ENCODE results near the gene GRIA1. TPM values are rescaled to one million over a fixed set of nuclear protein-coding genes. Genes with fewer than 3 reads are reported as not detected.
A peak's percentile ranks its signal among the peaks of the same experiment; 100 is the strongest.

GRIA1 gene
- total and polyA plus RNA-seq, 2 of the 13 experiments (the other 11 are each of a cell fraction or from before 2014, with no cell fraction given), result not detected

GRCh38 chr5:153777681-153778581 lies 287.5 kb downstream of the GRIA1 start:
- no peak for FAIRE-seq
- Histone ChIP-seq H4K20me1 (ENCODE audit: insufficient read depth, low read length) (no peaks in the 10 kb centered on the region), H2AFZ (ENCODE audit: low read length) (no peak overlapping the region), H3K4me3 (replicated peaks in 1 of 3; ENCODE audit: insufficient read depth in 1 of 3, low read depth in 2 of 3, low read length in 3 of 3) (no peak overlapping the region), H3K4me2 (ENCODE audit: low read depth, low read length) (no peak overlapping the region), H3K27ac (ENCODE audit: extremely low read length, insufficient read depth, low read length) (no peak overlapping the region), H3K4me1 (ENCODE audit: insufficient read depth, low read length) (no peaks in the 10 kb centered on the region), H3K9me3 (ENCODE audit: low read length) (no peaks in the 10 kb centered on the region), H3K9ac (ENCODE audit: insufficient read depth, low read depth, low read length) (no peak overlapping the region), H3K27me3 (ENCODE audit: control insufficient read depth in 1 of 2, insufficient read depth in 2 of 2, low read length in 2 of 2) (no peaks in the 10 kb centered on the region; a peak in 1 of 5 replicates), H3K79me2 (ENCODE audit: insufficient read depth, low read length) (no peaks in the 10 kb centered on the region), H3K36me3 (replicated peaks in 1 of 2; ENCODE audit: control insufficient read depth in 1 of 2, insufficient read depth in 2 of 2, low read length in 2 of 2) (no peaks in the 10 kb centered on the region)
- CTCF ChIA-PET (ENCODE audit: low intra/inter-chr PET ratio, low total read pairs), result no interaction called here
- TF ChIP-seq RFX1 (IDR thresholded peaks at IDR 0.05) (peak; percentile 27; the same call in 1 of the 2 replicates), EZH2 (conservative IDR thresholded peaks at IDR 0.05; ENCODE audit: low read depth, low read length) (no peak)
- intact Hi-C loops (cut with micrococcal nuclease; ENCODE audit: unreplicated experiment), result no loop called here
- POLR2A ChIA-PET, result no interaction called here
- no TSS peak for BruUV-seq (replicated peaks)
- no peak for ATAC-seq
- in situ Hi-C loops (cut with HindIII; ENCODE audit: extremely low pct_ligation_motif_present, low pct_unique_long_range_greater_than_20kb), result no loop called here
- WGBS (ENCODE audit: low lambda C conversion rate), result 8% methylated on average over 5 of the region's 5 CpGs
- no peak for DNase-seq (ENCODE audit: low spot score)

GRCh38 chr5:153779836-153780235 lies 289.4 kb downstream of the GRIA1 start:
- Histone ChIP-seq H3K4me2 (ENCODE audit: low read depth, low read length) (no peak overlapping the region), H3K27me3 (ENCODE audit: control insufficient read depth in 1 of 2, insufficient read depth in 2 of 2, low read length in 2 of 2) (no peaks in the 10 kb centered on the region; a peak in 1 of 5 replicates), H3K9me3 (ENCODE audit: low read length) (no peaks in the 10 kb centered on the region), H3K4me1 (ENCODE audit: insufficient read depth, low read length) (no peaks in the 10 kb centered on the region), H3K79me2 (ENCODE audit: insufficient read depth, low read length) (no peaks in the 10 kb centered on the region), H2AFZ (ENCODE audit: low read length) (no peak overlapping the region), H3K36me3 (replicated peaks in 1 of 2; ENCODE audit: control insufficient read depth in 1 of 2, insufficient read depth in 2 of 2, low read length in 2 of 2) (no peaks in the 10 kb centered on the region), H3K27ac (ENCODE audit: extremely low read length, insufficient read depth, low read length) (no peak overlapping the region), H3K9ac (ENCODE audit: insufficient read depth, low read depth, low read length) (no peak overlapping the region), H3K4me3 (replicated peaks in 1 of 3; ENCODE audit: insufficient read depth in 1 of 3, low read depth in 2 of 3, low read length in 3 of 3) (no peak overlapping the region), H4K20me1 (ENCODE audit: insufficient read depth, low read length) (no peaks in the 10 kb centered on the region)
- DNase-seq (ENCODE audit: low spot score) (no peak), ATAC-seq (no peak), FAIRE-seq (no peak)
- ChIA-PET CTCF (ENCODE audit: low intra/inter-chr PET ratio, low total read pairs) (no interaction called here), POLR2A (no interaction called here)
- no TSS peak for BruUV-seq (replicated peaks)
- intact Hi-C loops (cut with micrococcal nuclease; ENCODE audit: unreplicated experiment) (no loop called here), in situ Hi-C loops (cut with HindIII; ENCODE audit: extremely low pct_ligation_motif_present, low pct_unique_long_range_greater_than_20kb) (no loop called here)
- WGBS (ENCODE audit: low lambda C conversion rate), result 29% methylated on average over 2 of the region's 2 CpGs
- TF ChIP-seq ZNF562 (CRISPR knock-in tag; IDR thresholded peaks at IDR 0.05; ENCODE audit: borderline replicate concordance) (no peak), ZSCAN22 (CRISPR knock-in tag; IDR thresholded peaks at IDR 0.05) (no peak), DMTF1 (CRISPR knock-in tag; IDR thresholded peaks at IDR 0.05) (no peak), HDAC6 (IDR thresholded peaks at IDR 0.05; ENCODE audit: low read depth, low read length) (no peak), ZNF720 (CRISPR knock-in tag; IDR thresholded peaks at IDR 0.05) (no peak), BHLHE40 (IDR thresholded peaks at IDR 0.05; ENCODE audit: low read length) (no peak), FOXK2 (IDR thresholded peaks at IDR 0.05) (no peak), ZNF484 (CRISPR knock-in tag; IDR thresholded peaks at IDR 0.05; ENCODE audit: borderline replicate concordance, low read depth) (no peak), MYPOP (CRISPR knock-in tag; IDR thresholded peaks at IDR 0.05) (no peak), ARID3A (IDR thresholded peaks at IDR 0.05; ENCODE audit: low read depth, low read length) (no peak), ZNF121 (CRISPR knock-in tag; IDR thresholded peaks at IDR 0.05) (no peak), ZBTB3 (CRISPR knock-in tag; IDR thresholded peaks at IDR 0.05; ENCODE audit: borderline replicate concordance, low read depth) (no peak)
